B cell (primary cell): ENCODE results near the gene ZMIZ1. TPM values are rescaled to one million over a fixed set of nuclear protein-coding genes. Genes with fewer than 3 reads are reported as not detected.

Experiments
- ATAC-seq: fragments of 200-7000 bp; cut with Tn5 transposase; one replicate; pipeline ENCODE4 v1.10.0; 2021; ENCODE audit warnings: low read depth, mild to moderate bottlenecking, moderate number of reproducible peaks, moderate library complexity
- CTCF ChIA-PET: fragments of 350-600 bp; sonication (Branson Sonifier 250); formaldehyde crosslinking; loops from one replicate; lab custom pipeline; 2021; ENCODE audit warnings: antibody characterized with exemption, inconsistent platforms; lab: Charles Lee
- POLR2A ChIA-PET: fragments of 350-600 bp; sonication (Branson Sonifier 250); formaldehyde crosslinking; loops from one replicate; lab custom pipeline; 2021; ENCODE audit warnings: antibody characterized with exemption; lab: Charles Lee
- DNase-seq: peaks from one replicate; pipeline ENCODE4 v3.0.0; 2013
- H2AFZ ChIP-seq: 2 replicates; pipeline ENCODE4 v1.6.1; 2012; ENCODE audit warnings: mild to moderate bottlenecking, low read depth, low read length; ENCODE audit not compliant: insufficient read depth, poor library complexity, severe bottlenecking
- H3K27ac ChIP-seq, 2 donors: 1 replicate in 1 of 2; 2 replicates in 1 of 2; pipeline ENCODE4 v1.5.1; 2012 to 2013; ENCODE audit warnings: low read length in 2 of 2, mild to moderate bottlenecking in 2 of 2, moderate library complexity in 1 of 2
- H3K27me3 ChIP-seq, 4 experiments: fragments of 200-600 bp in 1 of 4; sonication (generic) in 1 of 4; replicated peaks in 1 of 4; 1 replicate in 2 of 4; 2 replicates in 2 of 4; pipeline versions ENCODE4 v1.6.1 to v1.7.0; 2013 to 2016; ENCODE audit warnings: low read length in 3 of 4, mild to moderate bottlenecking in 2 of 4, mixed read lengths in 1 of 4, moderate library complexity in 1 of 4; ENCODE audit not compliant: insufficient read depth in 4 of 4, control insufficient read depth in 3 of 4; ENCODE audit errors: control extremely low read depth in 1 of 4
- H3K36me3 ChIP-seq, 2 experiments: replicated peaks in 1 of 2; 1 replicate in 1 of 2; 2 replicates in 1 of 2; pipeline versions ENCODE4 v1.6.1 to v1.7.1; 2013; ENCODE audit warnings: low read length in 1 of 2; ENCODE audit not compliant: insufficient read depth in 2 of 2, control insufficient read depth in 1 of 2; ENCODE audit errors: control extremely low read depth in 1 of 2, extremely low read depth in 1 of 2
- H3K4me1 ChIP-seq, 2 donors: fragments of 200-600 bp in 1 of 2; sonication (generic) in 1 of 2; 1 replicate in 1 of 2; 2 replicates in 1 of 2; pipeline versions ENCODE4 v1.5.1 to v1.6.1; 2013 to 2017; ENCODE audit warnings: low read length in 2 of 2; ENCODE audit not compliant: control insufficient read depth in 2 of 2, insufficient read depth in 2 of 2
- H3K4me2 ChIP-seq: replicated peaks from 2 replicates; pipeline ENCODE3; 2012; ENCODE audit warnings: mild to moderate bottlenecking, low read depth, low read length; ENCODE audit not compliant: poor library complexity, severe bottlenecking
- H3K4me3 ChIP-seq, 5 experiments: fragments of 200-600 bp in 1 of 5; sonication (generic) in 1 of 5; 1 replicate in 3 of 5; 2 replicates in 2 of 5; pipeline versions ENCODE4 v1.5.1 to v1.7.0; 2011 to 2016; ENCODE audit warnings: low read length in 4 of 5, mild to moderate bottlenecking in 4 of 5, low read depth in 2 of 5, control low read depth in 1 of 5, moderate library complexity in 1 of 5; ENCODE audit not compliant: insufficient read depth in 1 of 5; ENCODE audit errors: control extremely low read depth in 1 of 5, extremely low read depth in 1 of 5
- H3K79me2 ChIP-seq: fragments of 200-600 bp; sonication (generic); one replicate; pipeline ENCODE4 v1.6.0; 2016; ENCODE audit warnings: low read length; ENCODE audit not compliant: control insufficient read depth, insufficient read depth
- H3K9ac ChIP-seq: fragments of 200-600 bp; sonication (generic); 2 replicates; pipeline ENCODE4 v1.6.1; 2017; ENCODE audit warnings: mild to moderate bottlenecking, low read length, moderate library complexity
- H3K9me3 ChIP-seq, 3 donors: one replicate each; pipeline versions ENCODE4 v1.6.1 to v1.7.1; 2013; ENCODE audit warnings: low read length in 2 of 3; ENCODE audit not compliant: control insufficient read depth in 2 of 3, insufficient read depth in 1 of 3; ENCODE audit errors: control extremely low read depth in 1 of 3
- H4K20me1 ChIP-seq: 2 replicates; pipeline ENCODE4 v1.6.0; 2012; ENCODE audit warnings: mild to moderate bottlenecking, low read length; ENCODE audit not compliant: insufficient read depth, control insufficient read depth, poor library complexity, severe bottlenecking
- H3K27ac Mint-ChIP-seq: one replicate; pipeline ENCODE4 v1.8.0; 2021; ENCODE audit warnings: mixed read lengths
- H3K27me3 Mint-ChIP-seq: one replicate; pipeline ENCODE4 v1.8.0; 2021; ENCODE audit warnings: mixed read lengths
- H3K4me1 Mint-ChIP-seq: one replicate; pipeline ENCODE4 v1.8.0; 2021; ENCODE audit warnings: mixed read lengths
- H3K4me3 Mint-ChIP-seq: one replicate; pipeline ENCODE4 v1.8.0; 2021; ENCODE audit warnings: mixed read lengths
- H3K9me3 Mint-ChIP-seq: one replicate; pipeline ENCODE4 v1.8.0; 2022; ENCODE audit warnings: mixed read lengths; ENCODE audit not compliant: insufficient read depth
- EZH2 ChIP-seq: IDR thresholded peaks from 2 replicates; pipeline ENCODE4 v1.6.1; 2012; ENCODE audit warnings: borderline replicate concordance, low read depth, mild to moderate bottlenecking, moderate library complexity, low read length; ENCODE audit not compliant: insufficient read depth, poor library complexity, severe bottlenecking
- WGBS: methylation state at CpG from one replicate; pipeline ENCODE4 v1.1.5; 2013; ENCODE audit warnings: missing lambda C conversion rate; ENCODE audit not compliant: insufficient coverage; 5-methylcytosine and 5-hydroxymethylcytosine counted together
- intact Hi-C: fragments of 100-400 bp; cut with micrococcal nuclease; formaldehyde crosslinking; loops from one replicate; pipeline ENCODE4 v1.10.0; 2022
- polyA plus RNA-seq: library from polyadenylated mRNA; depleted of rRNA; stranded (reverse); fragments of >200 nt; gene quantifications from 2 replicates; pipeline ENCODE4 v1.2.3, GENCODE V29; 2012
- total RNA-seq, 2 donors: library from RNA; stranded (reverse); fragments of 120-200 nt in 1 of 2; gene quantifications; 1 replicate in 1 of 2; 2 replicates in 1 of 2; pipeline versions ENCODE4 v1.2.3 to v1.2.4, GENCODE V29; 2013 to 2022
- TF ChIP-seq, protein P1 (sequence below): fragments of 200-600 bp; IDR thresholded peaks from one replicate; pipeline ENCODE4 v1.8.0; 2022; ENCODE audit warnings: antibody characterized with exemption, mild to moderate bottlenecking

ZMIZ1 gene
- total and polyA plus RNA-seq, 2 donors (not counting 1 experiment from before 2014, with no cell fraction given): 14.3 to 64.9 TPM

- no peak for ATAC-seq
- Mint-ChIP-seq H3K27me3 (peaks cover 5% of the 10 kb centered on the region), H3K4me3 (no peak overlapping the region), H3K4me1 (peaks cover 16% of the 10 kb centered on the region), H3K9me3 (no peaks in the 10 kb centered on the region), H3K27ac (no peak overlapping the region)
- peaks cover 0 to 26% (median 2%) of the 10 kb centered on the region in 4 experiments for H3K27me3 ChIP-seq
- H3K79me2 ChIP-seq: no peaks in the 10 kb centered on the region
- H3K36me3 ChIP-seq: no peaks in the 10 kb centered on the region
- H4K20me1 ChIP-seq: no peaks in the 10 kb centered on the region
- no peak overlapping the region for H3K9ac ChIP-seq
- no peak overlapping the region for H3K4me3 ChIP-seq
- H3K27ac ChIP-seq: no peak overlapping the region
- 63% methylated on average over 3 of the region's 15 CpGs for WGBS
- ChIA-PET POLR2A (no interaction called here), CTCF (no interaction called here)
- intact Hi-C loops: no loop called here
- H3K4me2 ChIP-seq: no peak overlapping the region
- H3K4me1 ChIP-seq: peaks cover 19 to 27% of the 10 kb centered on the region in 2 donors
- H3K9me3 ChIP-seq: no peaks in the 10 kb centered on the region
- H2AFZ ChIP-seq: no peak overlapping the region
- no peak for DNase-seq
- no peak for TF ChIP-seq EZH2
- TF ChIP-seq, protein P1, sequence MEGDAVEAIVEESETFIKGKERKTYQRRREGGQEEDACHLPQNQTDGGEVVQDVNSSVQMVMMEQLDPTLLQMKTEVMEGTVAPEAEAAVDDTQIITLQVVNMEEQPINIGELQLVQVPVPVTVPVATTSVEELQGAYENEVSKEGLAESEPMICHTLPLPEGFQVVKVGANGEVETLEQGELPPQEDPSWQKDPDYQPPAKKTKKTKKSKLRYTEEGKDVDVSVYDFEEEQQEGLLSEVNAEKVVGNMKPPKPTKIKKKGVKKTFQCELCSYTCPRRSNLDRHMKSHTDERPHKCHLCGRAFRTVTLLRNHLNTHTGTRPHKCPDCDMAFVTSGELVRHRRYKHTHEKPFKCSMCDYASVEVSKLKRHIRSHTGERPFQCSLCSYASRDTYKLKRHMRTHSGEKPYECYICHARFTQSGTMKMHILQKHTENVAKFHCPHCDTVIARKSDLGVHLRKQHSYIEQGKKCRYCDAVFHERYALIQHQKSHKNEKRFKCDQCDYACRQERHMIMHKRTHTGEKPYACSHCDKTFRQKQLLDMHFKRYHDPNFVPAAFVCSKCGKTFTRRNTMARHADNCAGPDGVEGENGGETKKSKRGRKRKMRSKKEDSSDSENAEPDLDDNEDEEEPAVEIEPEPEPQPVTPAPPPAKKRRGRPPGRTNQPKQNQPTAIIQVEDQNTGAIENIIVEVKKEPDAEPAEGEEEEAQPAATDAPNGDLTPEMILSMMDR: no peak
Observed at GRCh38 chr10:79049931-79050895, 18.6 kb upstream of the ZMIZ1 start.

DNA sequence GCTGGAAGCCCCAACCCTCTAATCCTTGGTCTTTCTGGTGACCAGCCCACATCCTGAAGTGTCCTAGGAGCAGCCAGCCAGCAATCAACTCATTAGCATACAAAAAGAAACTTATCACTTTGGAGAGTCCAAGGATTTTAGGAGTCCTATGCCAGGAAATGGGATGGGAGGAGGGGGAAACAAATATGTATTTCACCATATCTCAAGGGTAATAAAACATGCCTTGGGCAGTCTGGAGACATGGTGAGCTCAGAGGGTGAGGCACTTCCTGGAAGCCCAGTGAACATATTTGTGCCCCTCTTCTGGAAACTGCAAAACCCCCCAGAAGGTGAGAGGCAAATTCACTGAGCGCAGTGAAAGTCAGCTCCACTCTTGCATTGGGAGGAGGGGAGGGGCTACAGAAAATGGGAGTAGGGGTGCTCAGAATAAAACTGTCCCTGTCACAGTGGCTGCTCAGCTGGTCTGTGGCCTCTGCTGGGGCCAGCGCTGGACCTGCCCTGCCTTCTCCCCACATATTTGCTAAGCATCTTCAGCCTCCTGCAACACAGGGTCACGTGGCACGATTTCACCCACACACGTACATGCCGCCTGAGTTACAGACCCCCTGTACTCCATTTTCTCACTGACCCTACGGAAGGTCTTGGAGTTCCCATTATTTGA is 17.7 kb upstream of the ZMIZ1 start:
- no peak for ATAC-seq
- Mint-ChIP-seq H3K9me3 (no peaks in the 10 kb centered on the region), H3K27ac (no peak overlapping the region), H3K4me1 (peaks cover 16% of the 10 kb centered on the region), H3K27me3 (peaks cover 8% of the 10 kb centered on the region), H3K4me3 (no peak overlapping the region)
- Histone ChIP-seq H2AFZ (no peak overlapping the region), H3K36me3 (no peaks in the 10 kb centered on the region), H3K4me3 (no peak overlapping the region), H4K20me1 (no peaks in the 10 kb centered on the region), H3K9me3 (no peaks in the 10 kb centered on the region), H3K79me2 (no peaks in the 10 kb centered on the region), H3K9ac (no peak overlapping the region), H3K4me1 (peaks cover 19 to 27% of the 10 kb centered on the region in 2 donors), H3K4me2 (no peak overlapping the region), H3K27me3 (peaks cover 0 to 28% (median 2%) of the 10 kb centered on the region in 4 experiments), H3K27ac (no peak overlapping the region)
- WGBS: 91% methylated on average over 7 of the region's 7 CpGs
- DNase-seq: no peak
- no peak for TF ChIP-seq EZH2
- TF ChIP-seq, protein P1: no peak
- intact Hi-C loops: no loop called here
- ChIA-PET CTCF (no interaction called here), POLR2A (no interaction called here)
